ENCODE data around the gene SFT2D1. TPM values are rescaled to one million over a fixed set of nuclear protein-coding genes. Genes with fewer than 3 reads are reported as not detected.

SFT2D1 gene
- total and polyA plus RNA-seq, 2 of the 4 experiments (the other 2 are of a cell fraction) = 10.2 to 45.8 TPM

- H3K4me3 ChIP-seq (ENCODE audit: insufficient read depth, low read depth, low read length) = no peak overlapping the region
- H3K4me2 ChIP-seq (ENCODE audit: low read depth, low read length) = no peak overlapping the region
- H3K9ac ChIP-seq (ENCODE audit: low read depth, low read length) = no peak overlapping the region
- no peak overlapping the region for H2AK9ac ChIP-seq (replicated peaks; ENCODE audit: low read depth, low read length, poor library complexity)
- ChIA-PET POLR2A (ENCODE audit: unreplicated experiment) (no interaction called here), CTCF (no interaction called here)
- H3K18ac ChIP-seq (ENCODE audit: low read depth, low read length) = no peak overlapping the region
- H2BK120ac ChIP-seq (ENCODE audit: low read depth, low read length) = no peak overlapping the region
- H4K5ac ChIP-seq (ENCODE audit: low read depth, low read length) = no peak overlapping the region
- in situ Hi-C loops (cut with MboI; ENCODE audit: low sequenced_read_pairs) = no loop called here
- H3K23ac ChIP-seq (ENCODE audit: low read depth, low read length) = no peak overlapping the region
- no peak overlapping the region for H2AK5ac ChIP-seq (ENCODE audit: low read depth, low read length)
- no peak overlapping the region for H3K4ac ChIP-seq (ENCODE audit: low read depth, low read length)
- no CpG with 5 or more reads among the region's 8 CpGs for WGBS, 2 experiments (ENCODE audit: extremely low coverage in 2 of 2, insufficient read length in 1 of 2)
- TF ChIP-seq MXI1 (IDR thresholded peaks at IDR 0.05; ENCODE audit: borderline replicate concordance, low read depth, low read length) (no peak), NFE2L2 (IDR thresholded peaks at IDR 0.05; ENCODE audit: low read depth, low read length) (no peak)
- no peak overlapping the region for H2BK20ac ChIP-seq (ENCODE audit: low read depth, low read length)
- intact Hi-C loops (cut with micrococcal nuclease) = no loop called here
- no peak overlapping the region for H3K56ac ChIP-seq (ENCODE audit: extremely low read depth, insufficient read depth, low read length)
- H3K9me3 ChIP-seq (ENCODE audit: control insufficient read depth, insufficient read depth, low read length) = no peaks in the 10 kb centered on the region
- no peak overlapping the region for H4K91ac ChIP-seq (ENCODE audit: insufficient read depth, low read depth, low read length)
- ATAC-seq (ENCODE audit: low read depth) = no peak
- no peak overlapping the region for H3K14ac ChIP-seq (replicated peaks; ENCODE audit: low read depth, low read length)
- no peak overlapping the region for H4K8ac ChIP-seq (ENCODE audit: low read depth in 2 of 2, low read length in 2 of 2)
- no peaks in the 10 kb centered on the region; the same call in 1 of the 2 replicates for H3K4me1 ChIP-seq (ENCODE audit: control insufficient read depth, insufficient read depth, low read length)
- H3K27ac ChIP-seq (ENCODE audit: insufficient read depth, low read length) = no peak overlapping the region
- no peaks in the 10 kb centered on the region; the same call in 1 of the 2 replicates for H3K27me3 ChIP-seq (ENCODE audit: control insufficient read depth, insufficient read depth, low read length)
- no peak overlapping the region for H2AFZ ChIP-seq (replicated peaks; ENCODE audit: low read length, poor library complexity)
- dilution Hi-C loops (cut with HindIII; ENCODE audit: low sequenced_read_pairs, unreplicated experiment) = no loop called here
- no peaks in the 10 kb centered on the region; the same call in none of the 2 replicates for H3K36me3 ChIP-seq (ENCODE audit: control insufficient read depth, insufficient read depth, low read length)
- peaks cover 5% of the 10 kb centered on the region for H3K9me1 ChIP-seq (ENCODE audit: insufficient read depth, low read length)
- BruUV-seq (replicated peaks) = no TSS peak
- H2BK5ac ChIP-seq (ENCODE audit: low read depth, low read length, poor library complexity, severe bottlenecking) = no peak overlapping the region
- no peak for DNase-seq
- H3K79me1 ChIP-seq (ENCODE audit: low read depth in 1 of 2, low read length in 2 of 2) = peaks cover 10 to 32% of the 10 kb centered on the region in 2 experiments; a peak in 3 of 4 replicates
- H2BK15ac ChIP-seq (ENCODE audit: low read depth, low read length) = no peak overlapping the region
- peaks cover 18% of the 10 kb centered on the region; the same call in 1 of the 2 replicates for H4K20me1 ChIP-seq (ENCODE audit: insufficient read depth, low read length)
Observed at GRCh38 chr6:166344240-166344639, 1.9 kb upstream of the SFT2D1 start.
